K562 (cell line): ENCODE data around the gene AMPD3.

Source experiments
- CTCF ChIP-seq, 3 experiments: IDR thresholded peaks in 2 of 3; conservative IDR thresholded peaks in 1 of 3; 2 replicates each; pipeline ENCODE4 v1.5.1; 2011 to 2012; ENCODE audit warnings: low read length in 3 of 3, mild to moderate bottlenecking in 3 of 3, control low read depth in 2 of 3, improper control_type of control experiment in 1 of 3, inconsistent platforms in 1 of 3, low read depth in 1 of 3, mixed read lengths in 1 of 3, moderate library complexity in 1 of 3; ENCODE audit not compliant: insufficient read depth in 2 of 3
- EZH2 ChIP-seq: IDR thresholded peaks from 2 replicates; pipeline ENCODE4 v1.6.1; 2012; ENCODE audit warnings: low read depth, mild to moderate bottlenecking, inconsistent platforms, low read length, borderline replicate concordance
- GTF3C2 ChIP-seq: IDR thresholded peaks from 3 replicates; pipeline ENCODE4 v1.6.1; 2011; ENCODE audit warnings: borderline replicate concordance, mild to moderate bottlenecking, moderate library complexity; ENCODE audit not compliant: insufficient read length; ENCODE audit errors: extremely low read depth
- NFYB ChIP-seq: IDR thresholded peaks from 2 replicates; pipeline ENCODE4 v1.6.1; 2011; ENCODE audit warnings: mild to moderate bottlenecking, moderate library complexity; ENCODE audit not compliant: insufficient read length; ENCODE audit errors: extremely low read depth
- SPI1 ChIP-seq: IDR thresholded peaks from 2 replicates; pipeline ENCODE4 v1.6.1; 2011; ENCODE audit warnings: low read depth, low read length, control low read depth, borderline replicate concordance
- ZFP30 ChIP-seq: fragments of 250-450 bp; sonication (Bioruptor Pico); IDR thresholded peaks from 2 replicates; pipeline ENCODE4 v1.8.0; 2022; ENCODE audit warnings: moderate library complexity, mild to moderate bottlenecking, inconsistent platforms, borderline replicate concordance

GRCh38 chr11:10533323-10533722, 78.3 kb downstream of the AMPD3 start:
- TF ChIP-seq GTF3C2, result no peak
- TF ChIP-seq ZFP30 (CRISPR knock-in tag), result no peak
- TF ChIP-seq SPI1, result no peak
- TF ChIP-seq CTCF (IDR thresholded peaks at IDR 0.05 in 2 of 3, conservative IDR thresholded peaks at IDR 0.05 in 1 of 3; ENCODE audit: insufficient read depth in 2 of 3, low read depth in 1 of 3, low read length in 3 of 3), result no peak
- no peak for TF ChIP-seq EZH2
- no peak for TF ChIP-seq NFYB
